GM12865 (cell line): ENCODE measurements around the gene EIF5A.

Experiments
- DNase-seq: peaks from one replicate; pipeline ENCODE4 v3.0.0; 2010; ENCODE audit warnings: low read depth
- H3K4me3 ChIP-seq: 2 replicates; pipeline ENCODE4 v1.5.1; 2011; ENCODE audit warnings: mild to moderate bottlenecking, low read depth, low read length, control low read depth
- TF ChIP-seq, protein P1 (sequence below): IDR thresholded peaks from 2 replicates; pipeline ENCODE4 v1.5.1; 2011; ENCODE audit warnings: low read length, control low read depth, low read depth, inconsistent platforms; ENCODE audit not compliant: insufficient read depth; ENCODE audit errors: missing control alignments

The EIF5A gene

DNA sequence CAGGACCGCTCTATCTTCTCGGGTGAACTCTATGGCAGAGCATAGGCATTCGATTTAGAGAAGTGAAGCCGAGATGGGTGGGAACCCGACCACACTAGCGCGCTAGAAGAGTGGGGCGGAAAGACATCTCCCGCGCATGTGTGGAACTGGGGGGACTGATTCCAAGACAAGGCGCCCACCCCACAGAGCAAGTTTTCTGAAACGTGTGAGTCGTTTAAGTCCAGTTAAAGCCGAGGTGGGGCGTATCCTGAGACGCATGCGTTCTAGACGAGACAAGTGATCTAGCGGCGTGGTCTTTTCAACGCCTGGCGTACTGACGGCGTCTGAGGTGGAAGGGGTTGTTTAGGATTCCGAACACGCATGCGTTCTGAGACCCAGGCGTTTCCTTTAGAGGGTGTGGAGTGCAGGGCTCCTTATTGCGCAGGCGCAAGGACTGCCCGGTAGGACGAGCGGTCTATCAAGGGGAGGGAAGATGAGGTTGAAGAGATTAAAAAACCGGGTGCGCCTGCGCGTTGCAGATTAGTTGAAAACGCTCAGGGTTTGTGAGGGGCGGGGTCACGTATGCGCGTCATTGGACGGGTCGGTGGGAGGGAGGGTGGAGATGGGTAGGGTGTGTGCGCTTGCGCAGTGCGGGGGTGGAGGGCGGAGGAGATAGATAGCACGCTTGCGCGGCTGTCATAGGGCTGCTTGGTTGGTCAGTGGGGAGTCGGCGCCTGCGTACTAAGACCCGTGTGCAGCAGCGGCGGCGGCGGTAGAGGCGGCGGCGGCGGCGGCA, at the start of gene EIF5A:
Gene EIF5A, plus strand, starts transcription at position 718 of the 775 bp plus-strand sequence. CDS start 2,008 bp downstream, outside the sequence.
- H3K4me3 ChIP-seq = peak within 1 kb of the TSS; percentile 80
- peak; percentile 100 for DNase-seq
- TF ChIP-seq, protein P1, sequence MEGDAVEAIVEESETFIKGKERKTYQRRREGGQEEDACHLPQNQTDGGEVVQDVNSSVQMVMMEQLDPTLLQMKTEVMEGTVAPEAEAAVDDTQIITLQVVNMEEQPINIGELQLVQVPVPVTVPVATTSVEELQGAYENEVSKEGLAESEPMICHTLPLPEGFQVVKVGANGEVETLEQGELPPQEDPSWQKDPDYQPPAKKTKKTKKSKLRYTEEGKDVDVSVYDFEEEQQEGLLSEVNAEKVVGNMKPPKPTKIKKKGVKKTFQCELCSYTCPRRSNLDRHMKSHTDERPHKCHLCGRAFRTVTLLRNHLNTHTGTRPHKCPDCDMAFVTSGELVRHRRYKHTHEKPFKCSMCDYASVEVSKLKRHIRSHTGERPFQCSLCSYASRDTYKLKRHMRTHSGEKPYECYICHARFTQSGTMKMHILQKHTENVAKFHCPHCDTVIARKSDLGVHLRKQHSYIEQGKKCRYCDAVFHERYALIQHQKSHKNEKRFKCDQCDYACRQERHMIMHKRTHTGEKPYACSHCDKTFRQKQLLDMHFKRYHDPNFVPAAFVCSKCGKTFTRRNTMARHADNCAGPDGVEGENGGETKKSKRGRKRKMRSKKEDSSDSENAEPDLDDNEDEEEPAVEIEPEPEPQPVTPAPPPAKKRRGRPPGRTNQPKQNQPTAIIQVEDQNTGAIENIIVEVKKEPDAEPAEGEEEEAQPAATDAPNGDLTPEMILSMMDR = no peak

DNA sequence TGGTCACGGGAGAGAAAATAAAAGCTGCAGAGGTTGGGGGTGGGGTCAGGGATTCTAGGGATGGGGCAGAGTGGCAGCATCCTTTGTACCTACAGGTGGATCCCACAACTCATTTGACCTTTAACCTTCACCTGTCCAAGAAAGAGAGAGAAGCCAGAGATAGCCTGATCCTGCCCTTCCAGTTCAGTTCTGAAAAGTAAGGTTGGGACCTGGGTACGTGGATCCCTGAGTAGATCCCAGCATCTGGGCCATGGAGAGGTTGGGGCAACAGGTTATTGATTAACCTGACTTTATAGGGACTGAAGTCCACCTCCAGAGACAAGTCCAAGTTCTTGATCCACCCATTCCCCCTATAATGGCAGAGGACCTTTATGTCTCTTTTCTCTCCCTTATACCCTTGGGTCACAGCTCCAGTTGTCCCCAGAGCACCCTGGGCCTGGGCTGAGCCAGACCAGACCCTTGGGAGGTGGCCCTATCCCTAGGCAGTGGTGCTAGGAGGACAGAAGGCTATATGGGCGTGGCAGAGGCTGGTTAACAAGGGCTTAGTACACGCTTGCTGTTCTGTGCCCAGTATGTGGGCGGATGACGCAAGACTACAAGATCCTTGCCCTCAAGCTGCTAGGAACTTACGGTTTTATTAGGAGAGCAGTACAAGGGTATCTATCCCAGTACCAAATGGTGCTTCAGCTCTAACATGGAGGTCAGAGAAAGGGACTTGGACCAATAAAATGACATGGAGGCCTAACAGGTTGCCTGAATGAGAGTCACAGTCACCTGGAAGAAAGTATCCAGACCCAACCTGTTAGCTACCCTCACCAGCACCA, 48.5 kb upstream of the EIF5A start:
- TF ChIP-seq, protein P1 = no peak

DNA sequence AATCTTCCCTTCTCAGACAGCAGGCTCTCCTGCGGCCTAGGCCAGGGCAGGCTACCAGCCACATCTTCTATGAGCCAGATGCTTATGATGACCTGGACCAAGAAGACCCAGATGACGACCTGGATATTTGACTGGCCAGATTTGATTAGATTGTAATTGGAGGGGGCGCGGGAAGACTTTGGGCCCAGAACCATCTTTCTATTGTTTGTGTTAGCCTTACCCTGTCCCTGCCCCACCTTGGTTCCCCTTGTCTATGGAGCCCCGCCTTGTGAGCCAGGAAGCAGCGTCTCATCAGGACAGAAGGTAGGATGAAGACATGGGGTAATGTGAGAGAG, 47.9 kb upstream of the EIF5A start:
- H3K4me3 ChIP-seq = no peak overlapping the region
- no peak for DNase-seq
- TF ChIP-seq, protein P1 = no peak

More for the DNA sequence above, 48.5 kb upstream of the EIF5A start:
- no peak for DNase-seq
- H3K4me3 ChIP-seq = no peak overlapping the region

DNA sequence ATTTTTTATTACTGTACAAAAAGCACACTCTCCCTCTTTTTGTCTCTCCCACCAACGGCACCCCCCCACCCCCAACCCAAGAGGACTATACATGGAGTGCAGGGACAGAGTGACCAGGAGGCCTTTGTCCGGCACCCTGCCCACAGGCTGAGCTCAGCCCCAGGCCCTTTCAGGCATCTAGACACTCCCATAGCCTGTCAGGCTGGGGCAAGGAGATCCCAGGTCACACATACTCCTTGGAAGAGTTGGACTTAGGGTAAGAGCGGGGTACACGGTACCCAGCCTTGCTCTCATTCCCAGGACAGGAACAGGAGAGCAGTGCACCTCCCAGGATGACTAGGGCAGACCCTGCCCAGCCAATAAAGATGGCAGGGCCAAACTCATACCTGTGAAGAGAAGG, 47.3 kb upstream of the EIF5A start:
- DNase-seq = no peak
- TF ChIP-seq, protein P1 = no peak
- no peak overlapping the region for H3K4me3 ChIP-seq

DNA sequence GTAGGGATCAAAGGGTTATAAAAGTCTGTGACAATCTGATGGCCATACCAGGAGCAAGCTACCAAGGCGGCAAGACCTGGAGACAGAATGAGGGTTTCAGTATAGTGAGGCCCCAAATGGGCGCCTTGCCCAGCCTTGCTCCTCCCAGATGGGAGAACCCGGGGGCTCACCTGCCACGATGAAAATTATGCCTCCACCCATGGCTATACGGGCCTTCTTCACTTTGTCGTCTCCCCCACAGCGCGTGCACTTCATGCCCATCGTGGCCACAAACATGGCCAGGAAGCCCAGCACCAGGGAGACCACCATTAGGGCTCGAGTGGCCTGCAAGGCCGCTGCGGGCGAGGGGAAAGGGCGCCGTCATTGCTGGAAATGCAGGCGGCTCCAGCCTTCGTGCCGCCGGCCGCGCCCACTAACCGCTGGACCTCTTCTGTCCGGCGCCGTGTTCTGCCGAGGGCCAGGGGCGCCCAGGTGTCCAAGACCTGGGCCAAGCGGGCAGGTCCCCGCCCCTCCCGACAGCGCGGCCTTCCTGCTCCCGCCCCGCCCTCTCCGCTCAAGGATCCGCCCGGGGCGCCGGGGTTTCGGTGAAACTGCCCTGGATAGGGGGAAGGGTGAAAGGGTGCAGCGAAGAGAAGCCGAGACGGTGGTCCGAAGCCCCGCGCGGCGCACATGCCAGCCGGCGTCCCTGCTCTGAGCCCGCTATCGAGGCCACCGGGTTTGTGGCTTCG, 46.6 kb upstream of the EIF5A start:
- peak; percentile 50 for DNase-seq
- peak overlapping the region; percentile 57 for H3K4me3 ChIP-seq
- TF ChIP-seq, protein P1 = no peak

DNA sequence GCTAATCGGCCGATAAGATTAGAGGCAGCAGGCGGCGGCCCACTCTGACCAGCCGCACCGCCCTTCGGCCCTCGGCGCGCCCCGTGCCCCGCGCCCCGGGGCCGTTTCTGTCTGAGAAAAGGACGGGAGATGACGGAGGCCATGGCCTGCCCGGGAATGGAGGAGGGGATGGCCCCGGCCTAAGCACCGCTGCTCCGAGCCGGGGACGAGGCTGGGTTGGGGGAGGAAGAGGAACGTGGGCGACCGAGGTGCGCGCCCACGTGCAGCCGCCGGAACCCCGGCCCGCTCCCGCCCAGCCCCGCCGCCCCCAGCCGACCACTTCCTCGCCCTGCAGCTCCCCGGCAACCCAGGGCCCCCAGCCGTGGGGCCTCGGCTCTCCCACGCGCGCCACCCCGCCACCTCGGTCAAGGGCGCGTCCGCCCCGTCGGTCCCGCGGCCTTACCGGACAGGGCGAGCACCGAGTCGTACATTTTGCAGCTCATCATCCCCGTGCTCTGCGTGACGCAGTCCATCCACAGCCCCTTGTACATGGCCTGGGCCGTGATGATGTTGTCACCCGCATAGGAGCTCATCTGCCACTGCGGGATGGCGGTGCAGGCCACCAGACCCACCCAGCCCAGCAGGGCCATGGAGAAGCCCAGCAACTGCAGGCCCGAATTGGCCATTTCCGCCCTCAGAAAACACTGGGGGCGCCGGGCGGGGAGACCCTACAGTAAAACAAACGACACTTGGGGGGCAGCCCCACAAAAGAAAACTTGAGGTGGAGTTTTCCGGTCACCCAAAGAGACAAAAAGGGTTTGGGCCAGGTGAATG, 45.8 kb upstream of the EIF5A start:
- peak overlapping the region; percentile 57 for H3K4me3 ChIP-seq
- TF ChIP-seq, protein P1 = no peak
- DNase-seq = peak; percentile 29
